A549 (cell line): ENCODE measurements around the gene FAM228A.

Experiments used
- BHLHE40 ChIP-seq: IDR thresholded peaks from 2 replicates; pipeline ENCODE4 v1.6.1; 2012; ENCODE audit warnings: low read depth, low read length, inconsistent platforms
- CTCF ChIP-seq: fragments of >200 bp; sonication (Bioruptor Twin); formaldehyde crosslinking; IDR thresholded peaks from 3 replicates; pipeline ENCODE4 v1.5.1; 2016
- EP300 ChIP-seq, 2 experiments: fragments of >200 bp; sonication (Bioruptor Twin); formaldehyde crosslinking; IDR thresholded peaks; 2 replicates in 1 of 2; 3 replicates in 1 of 2; pipeline ENCODE4 v1.6.1; 2016 to 2017
- HDAC2 ChIP-seq: fragments of 200-600 bp; sonication (generic); IDR thresholded peaks from 2 replicates; pipeline ENCODE4 v1.6.1; 2016
- HMGXB4 ChIP-seq: fragments of 250-450 bp; sonication (Bioruptor Pico); IDR thresholded peaks from 2 replicates; pipeline ENCODE4 v1.5.0; 2021; ENCODE audit warnings: mild to moderate bottlenecking, moderate library complexity, borderline replicate concordance
- HOXB5 ChIP-seq: fragments of 250-450 bp; sonication (Bioruptor Pico); IDR thresholded peaks from 2 replicates; pipeline ENCODE4 v1.5.0; 2020; ENCODE audit warnings: mild to moderate bottlenecking, moderate library complexity
- MAFK ChIP-seq: fragments of 450-650 bp; IDR thresholded peaks from 2 replicates; pipeline ENCODE4 v1.6.1; 2014; ENCODE audit not compliant: partially characterized antibody
- POLR2AphosphoS2 ChIP-seq: conservative IDR thresholded peaks from 2 replicates; pipeline ENCODE4 v1.6.1; 2012; ENCODE audit warnings: low read length, improper control_type of control experiment, inconsistent platforms
- TF ChIP-seq, protein P1 (sequence below): IDR thresholded peaks from 2 replicates; pipeline ENCODE4 v1.6.1; 2012; ENCODE audit warnings: low read depth, borderline replicate concordance

DNA sequence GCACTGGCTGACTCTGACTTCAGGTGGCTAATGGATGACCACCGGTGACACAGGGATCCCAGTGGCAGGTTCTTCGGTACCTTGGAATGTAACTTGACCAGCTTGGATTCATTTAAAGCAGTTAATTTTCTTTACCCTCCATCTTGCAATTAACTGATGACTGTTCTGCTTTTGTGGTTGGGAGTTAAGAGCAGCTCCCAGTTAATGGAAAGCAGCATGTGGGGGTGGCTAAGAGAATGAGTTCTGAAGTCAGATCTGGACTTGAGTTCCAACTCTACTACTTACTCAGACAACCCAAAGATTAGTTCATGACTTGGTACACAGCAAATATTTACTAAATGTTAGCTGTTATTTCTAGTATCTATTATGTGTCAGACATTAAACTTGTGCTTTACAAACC, 58.5 kb downstream of the FAM228A start:
- no peak for TF ChIP-seq CTCF
- TF ChIP-seq MAFK: no peak
- TF ChIP-seq HMGXB4 (CRISPR knock-in tag): no peak
- no peak for TF ChIP-seq HOXB5 (CRISPR knock-in tag)
- no peak for TF ChIP-seq EP300 (IDR thresholded peaks at IDR 0.05)
- TF ChIP-seq POLR2AphosphoS2: no peak
- no peak for TF ChIP-seq HDAC2
- TF ChIP-seq, protein P1, sequence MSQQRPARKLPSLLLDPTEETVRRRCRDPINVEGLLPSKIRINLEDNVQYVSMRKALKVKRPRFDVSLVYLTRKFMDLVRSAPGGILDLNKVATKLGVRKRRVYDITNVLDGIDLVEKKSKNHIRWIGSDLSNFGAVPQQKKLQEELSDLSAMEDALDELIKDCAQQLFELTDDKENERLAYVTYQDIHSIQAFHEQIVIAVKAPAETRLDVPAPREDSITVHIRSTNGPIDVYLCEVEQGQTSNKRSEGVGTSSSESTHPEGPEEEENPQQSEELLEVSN: no peak
- TF ChIP-seq BHLHE40: no peak
